CD1c-positive myeloid dendritic cell (primary cell): ENCODE measurements around the gene VSTM1.
"Not testable (repeated sequence)": the region's sequence is repeated elsewhere in the genome, so short reads cannot be mapped to it uniquely, and the experiment has no call there.

Experiments used
- DNase-seq: peaks from one replicate; pipeline ENCODE4 v3.0.0-alpha.2; 2016; ENCODE audit errors: extremely low spot score

Gene VSTM1, protein sequence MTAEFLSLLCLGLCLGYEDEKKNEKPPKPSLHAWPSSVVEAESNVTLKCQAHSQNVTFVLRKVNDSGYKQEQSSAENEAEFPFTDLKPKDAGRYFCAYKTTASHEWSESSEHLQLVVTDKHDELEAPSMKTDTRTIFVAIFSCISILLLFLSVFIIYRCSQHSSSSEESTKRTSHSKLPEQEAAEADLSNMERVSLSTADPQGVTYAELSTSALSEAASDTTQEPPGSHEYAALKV

DNA sequence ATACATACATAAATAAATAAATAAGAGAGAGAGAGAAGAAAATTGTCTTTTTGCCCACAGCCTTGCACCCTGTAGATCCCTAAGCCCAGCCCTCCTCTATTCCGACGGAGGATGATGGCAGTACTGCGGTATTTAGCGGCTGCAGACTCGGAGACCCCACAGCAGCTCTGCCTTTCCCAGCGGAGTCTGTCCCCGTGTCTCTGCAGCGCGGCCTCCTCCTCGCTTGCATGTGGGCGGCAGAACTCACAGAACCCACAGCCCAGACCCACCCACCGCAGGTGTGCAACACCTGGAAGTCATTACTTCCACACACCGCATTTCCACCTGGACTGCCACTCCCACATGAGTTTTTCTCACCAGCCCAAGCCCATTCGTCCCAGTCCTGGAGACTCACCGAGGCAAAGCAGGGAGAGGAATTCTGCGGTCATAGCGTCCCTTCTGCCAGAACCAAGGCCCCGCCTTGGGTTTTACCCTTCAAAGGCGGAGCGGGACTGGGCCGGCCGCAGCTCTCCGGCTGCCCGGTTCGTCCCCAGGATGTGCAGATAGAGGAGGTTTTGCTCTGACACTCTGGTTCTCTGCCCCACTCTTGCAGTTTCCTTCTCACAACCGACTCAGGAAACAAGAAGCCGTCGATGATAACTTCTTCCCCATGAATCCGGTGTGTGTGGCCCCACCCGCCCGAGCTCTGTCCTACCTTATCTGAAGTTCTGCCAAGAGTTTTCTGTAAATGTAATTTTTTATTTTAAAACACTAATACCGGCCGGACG is at the start of gene VSTM1:
TSS of gene VSTM1 (minus strand) at position 548 of the 767 bp plus-strand sequence. CDS start at position 428, 120 bp downstream.
- no peak for DNase-seq

DNA sequence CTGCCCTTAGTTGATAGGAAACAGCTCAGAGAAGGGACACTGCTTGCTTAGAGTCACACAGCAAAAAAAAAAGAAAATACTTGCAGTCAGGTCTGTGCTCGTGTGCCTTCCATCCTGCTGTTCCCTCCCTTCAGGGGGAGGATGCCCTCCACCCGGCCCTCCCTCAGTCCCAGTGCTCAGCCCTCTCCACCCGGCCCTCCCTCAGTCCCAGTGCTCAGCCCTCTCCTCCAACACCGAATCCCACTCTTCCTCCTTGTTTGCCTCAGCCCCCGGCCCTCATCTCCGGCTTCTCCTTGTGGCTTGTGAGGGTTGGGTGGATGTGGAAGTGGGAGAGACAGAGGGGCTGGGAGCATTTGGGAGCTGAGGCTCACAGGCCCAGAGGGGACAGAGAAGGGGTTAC is 46.0 kb upstream of the VSTM1 start:
- DNase-seq, result no peak

DNA sequence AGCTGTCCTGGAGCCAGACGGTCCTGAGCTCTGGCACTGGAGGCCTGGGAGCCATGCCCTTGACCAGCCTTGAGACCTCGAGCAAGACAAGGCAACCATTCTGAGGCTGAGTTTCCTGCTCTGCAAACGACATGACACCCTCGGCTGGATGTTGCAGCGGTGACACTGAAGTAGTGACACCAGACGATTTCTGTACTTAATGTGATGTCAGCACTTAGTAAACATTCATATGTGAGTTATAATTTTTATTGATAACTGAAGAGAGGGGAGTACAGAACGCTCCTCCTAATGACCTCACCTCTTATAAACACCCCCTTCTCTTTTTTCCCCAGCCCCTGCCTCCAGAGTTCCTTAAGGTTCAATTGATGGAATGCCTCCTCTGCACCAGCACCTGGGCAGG is 44.8 kb upstream of the VSTM1 start:
- no peak for DNase-seq

DNA sequence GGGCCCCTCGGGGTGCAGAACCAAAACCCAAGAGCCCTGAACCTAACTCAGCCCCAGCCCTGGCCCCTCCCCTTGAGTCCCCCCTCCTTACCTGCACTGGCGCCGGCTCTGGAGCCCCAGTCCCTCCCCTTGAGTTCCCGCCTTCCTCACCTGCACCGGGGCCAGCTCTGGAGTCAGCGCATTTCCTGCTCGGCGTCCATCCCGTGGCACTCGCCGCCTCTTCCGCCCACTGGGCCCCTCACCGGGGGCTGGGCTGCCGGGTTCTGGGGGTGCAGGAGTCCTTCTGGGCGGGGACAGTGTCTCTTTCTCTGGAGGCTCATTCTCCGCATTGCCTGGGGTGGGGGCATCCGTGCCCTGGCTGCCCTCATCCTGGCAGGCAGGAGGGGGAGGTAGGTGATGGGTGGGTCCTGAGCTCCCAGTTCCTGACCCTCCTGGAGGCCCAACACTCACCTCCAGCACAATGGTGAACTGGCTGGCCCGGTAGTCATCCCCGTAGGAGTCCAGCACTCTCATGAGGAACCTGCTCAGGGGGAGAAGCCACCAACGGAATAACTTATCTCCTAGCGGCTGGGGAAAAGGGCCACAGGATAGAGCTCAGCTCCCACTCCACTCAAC is 44.3 kb upstream of the VSTM1 start:
- no peak for DNase-seq

DNA sequence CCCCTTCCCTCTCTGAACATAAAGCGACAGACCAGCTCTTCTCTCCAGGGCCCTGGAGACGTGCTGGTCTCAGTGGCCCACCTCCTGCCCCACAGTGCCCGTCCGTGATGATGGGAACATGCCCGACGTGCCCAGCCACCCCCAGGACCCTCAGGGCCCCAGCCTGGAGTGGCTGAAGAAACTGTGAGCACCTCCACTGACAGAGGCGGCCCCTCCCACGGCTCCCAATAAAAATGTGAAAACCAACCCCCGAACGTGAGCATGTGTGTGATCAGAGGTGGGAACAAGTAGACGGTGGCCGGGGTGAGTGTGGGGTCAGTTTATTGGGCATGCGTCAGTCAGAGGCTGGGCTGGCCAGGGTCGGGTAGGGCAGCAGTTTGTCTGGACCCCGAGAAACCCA is 43.0 kb upstream of the VSTM1 start:
- no peak for DNase-seq

DNA sequence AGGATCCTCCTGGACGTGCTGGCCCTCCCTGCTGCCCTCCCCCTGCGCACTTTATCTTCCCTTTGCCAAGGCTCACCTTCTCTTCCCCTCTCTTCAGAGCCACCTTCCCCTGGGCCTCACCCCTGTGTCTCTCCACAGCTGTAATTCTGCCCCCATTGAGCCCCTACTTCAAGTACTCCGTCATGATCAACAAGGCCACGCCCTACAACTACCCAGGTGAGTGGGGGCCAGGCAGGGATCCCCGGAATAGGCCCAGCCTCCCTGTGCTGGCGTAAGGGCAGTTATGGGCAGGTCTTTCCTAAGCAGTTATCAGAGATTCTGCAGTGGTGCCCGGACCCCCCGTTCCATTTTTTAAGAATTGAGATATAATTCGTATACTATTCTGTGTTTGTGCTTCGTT is 42.1 kb upstream of the VSTM1 start:
- no peak for DNase-seq

DNA sequence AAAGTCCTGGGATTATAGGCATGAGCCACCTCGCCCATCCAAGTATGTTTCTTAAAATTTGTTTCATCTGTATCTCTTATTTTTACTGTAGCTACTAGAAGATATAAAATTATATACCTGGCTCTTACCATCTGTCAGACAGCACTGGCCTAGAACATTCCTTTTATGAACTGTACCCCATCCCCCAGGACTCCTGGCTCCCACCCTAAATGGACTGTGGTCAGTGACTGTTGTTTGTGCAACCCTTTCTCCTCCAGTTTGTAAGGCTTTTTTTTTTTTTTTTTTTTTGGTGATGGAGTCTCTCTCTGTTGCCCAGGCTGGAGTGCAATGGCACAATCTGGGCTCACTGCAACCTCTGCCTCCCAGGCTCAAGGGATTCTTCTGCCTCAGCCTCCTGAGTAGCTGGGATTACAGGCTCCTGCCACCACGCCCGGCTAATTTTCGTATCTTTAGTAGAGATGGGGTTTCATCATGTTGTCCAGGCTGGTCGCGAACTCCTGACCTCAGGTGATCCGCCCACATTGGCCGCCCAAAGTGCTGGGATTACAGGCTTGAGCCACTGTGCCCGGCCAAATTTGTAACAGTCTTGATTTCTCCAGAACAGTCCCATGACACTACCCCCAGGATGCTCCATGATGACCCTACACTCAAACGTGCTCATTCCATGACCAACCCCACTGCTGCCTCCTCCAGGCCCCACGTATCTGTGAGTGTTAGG is 41.5 kb upstream of the VSTM1 start:
- DNase-seq, result no peak

DNA sequence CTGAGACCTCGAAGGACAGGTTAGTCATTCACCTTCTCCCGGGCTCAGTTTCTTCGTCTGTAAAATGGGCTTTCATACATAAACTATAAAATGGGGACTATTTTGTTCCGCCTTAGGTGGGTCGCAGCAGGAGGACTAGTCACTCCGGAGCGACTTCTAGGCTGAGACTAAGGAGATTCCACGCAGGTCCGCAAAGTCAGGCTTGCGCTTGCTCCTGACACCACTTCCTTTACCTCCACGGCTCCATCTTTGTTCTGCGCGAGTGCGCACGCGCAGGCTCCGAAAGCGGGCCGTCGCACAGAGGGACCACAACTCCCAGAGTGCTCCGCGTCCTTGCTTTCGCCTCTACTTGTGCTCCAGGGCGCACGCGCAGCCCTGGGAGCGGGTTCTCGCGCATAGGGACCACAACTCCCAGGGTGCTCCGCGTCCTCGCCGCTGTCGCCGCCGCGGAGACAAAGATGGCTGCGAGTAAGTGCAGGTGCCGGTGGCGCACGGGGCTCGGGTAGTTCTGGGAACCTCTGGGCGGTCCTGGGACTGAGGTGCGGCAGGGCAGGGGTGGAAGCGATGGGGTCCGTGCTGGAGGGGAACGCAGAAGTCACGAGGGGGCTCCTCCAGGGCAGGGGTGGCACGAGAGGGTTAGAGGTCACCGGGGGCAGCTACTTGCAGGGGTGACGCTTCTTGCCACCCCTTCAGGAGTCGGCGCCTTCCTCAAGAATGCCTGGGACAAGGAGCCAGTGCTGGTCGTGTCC is 38.9 kb upstream of the VSTM1 start, which contains the start of gene NDUFA3:
TSS of gene NDUFA3 (plus strand) at position 435 of the 749 bp plus-strand sequence. CDS start at position 459, 24 bp downstream.
- DNase-seq, result peak; percentile 100

DNA sequence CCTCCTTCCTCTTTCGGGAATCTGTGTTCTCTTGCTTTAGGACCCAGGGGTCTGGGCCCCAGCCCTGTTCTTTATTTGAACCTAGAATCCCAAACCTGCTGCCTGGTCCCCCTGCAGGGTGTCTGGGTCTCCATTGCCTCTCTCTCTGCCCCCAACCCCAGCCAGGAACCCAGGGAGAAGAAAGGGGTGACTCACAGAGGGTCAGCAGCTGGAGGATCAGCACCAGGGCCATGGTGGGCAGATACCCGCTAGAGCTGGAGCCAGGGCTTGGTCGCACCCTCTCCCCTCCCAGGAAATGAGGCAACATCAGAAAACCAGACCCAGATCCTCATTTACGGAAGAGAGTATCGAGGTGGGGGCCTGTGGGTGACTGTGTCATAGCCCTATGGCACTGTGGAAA is 36.9 kb upstream of the VSTM1 start, which contains the start of gene OSCAR:
TSS of gene OSCAR (minus strand) at position 243 of the 400 bp plus-strand sequence. CDS start at position 232, 11 bp downstream.
- peak; percentile 88 for DNase-seq

DNA sequence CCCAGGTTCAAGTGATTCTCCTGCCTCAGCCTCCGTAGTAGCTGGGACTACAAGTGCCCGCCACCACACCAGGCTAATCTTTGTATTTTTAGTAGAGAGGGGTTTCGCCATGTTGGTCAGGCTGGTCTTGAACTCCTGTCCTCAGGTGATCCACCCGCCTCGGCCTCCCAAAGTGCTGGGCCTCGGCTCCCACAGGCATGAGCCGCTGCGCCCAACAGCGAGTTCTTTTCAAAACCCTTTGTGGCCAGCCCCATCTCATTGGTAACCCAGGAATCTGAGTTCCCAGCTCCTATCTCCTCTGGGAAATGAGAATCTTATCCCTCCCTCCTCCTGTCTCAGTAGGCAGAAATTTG is 36.2 kb upstream of the VSTM1 start:
- DNase-seq, result not testable (repeated sequence)

DNA sequence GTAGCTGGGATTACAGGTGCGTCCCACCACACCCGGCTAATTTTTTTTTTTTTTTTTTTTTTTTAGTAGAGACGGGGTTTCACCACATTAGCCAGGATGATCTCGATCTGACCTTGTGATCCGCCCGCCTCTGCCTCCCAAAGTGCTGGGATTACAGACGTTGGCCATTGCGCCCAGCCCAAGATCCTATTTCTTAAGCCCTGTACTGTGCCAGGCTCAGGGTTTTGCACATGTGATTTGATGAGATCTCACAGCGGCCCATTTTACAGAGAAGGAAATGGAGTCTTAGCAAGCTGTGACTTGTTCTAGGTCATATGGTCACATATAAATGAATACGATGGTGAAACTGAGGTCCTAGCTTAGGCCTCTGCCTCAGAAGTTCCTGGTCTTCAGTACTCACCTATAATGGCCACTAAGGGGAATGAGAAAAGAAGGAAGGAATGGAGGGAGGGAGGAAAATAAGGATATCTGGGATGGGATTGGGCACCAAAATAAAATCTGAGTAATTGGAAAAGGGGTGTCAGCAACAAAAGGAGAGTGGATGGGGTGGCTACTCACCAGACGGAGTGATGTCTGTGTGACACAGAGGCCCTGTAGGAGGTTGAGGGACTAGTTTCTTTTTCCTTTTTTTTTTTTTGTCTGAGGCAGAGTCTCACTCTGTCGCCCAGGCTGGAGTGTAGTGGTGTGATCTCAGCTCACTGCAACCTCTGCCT is 35.6 kb upstream of the VSTM1 start:
- peak; percentile 25 for DNase-seq

DNA sequence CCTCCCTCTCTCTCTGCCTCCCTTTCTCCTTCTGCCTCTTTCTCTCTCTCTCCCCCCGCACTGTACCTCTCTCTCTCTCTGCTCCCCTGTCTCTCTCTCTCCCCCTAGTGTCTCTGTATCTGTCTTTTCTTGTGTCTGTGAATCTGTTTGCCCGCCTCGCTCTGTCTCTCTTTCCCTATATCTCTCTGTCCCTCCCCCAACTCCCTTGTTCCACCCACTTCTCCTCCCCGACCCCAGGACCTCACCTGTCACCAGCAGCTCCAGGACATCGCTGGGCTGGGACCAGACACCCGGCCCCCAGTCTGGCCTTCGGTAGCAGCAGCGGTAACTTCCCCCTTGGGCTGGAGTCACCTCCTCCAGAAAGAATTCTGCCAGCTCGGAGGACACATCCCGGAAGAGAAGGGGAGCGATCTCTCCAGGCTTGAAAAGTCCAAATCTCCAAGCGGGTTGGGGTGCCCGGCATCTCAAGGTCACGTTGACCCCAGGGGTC is 33.0 kb upstream of the VSTM1 start:
- DNase-seq, result peak; percentile 55

DNA sequence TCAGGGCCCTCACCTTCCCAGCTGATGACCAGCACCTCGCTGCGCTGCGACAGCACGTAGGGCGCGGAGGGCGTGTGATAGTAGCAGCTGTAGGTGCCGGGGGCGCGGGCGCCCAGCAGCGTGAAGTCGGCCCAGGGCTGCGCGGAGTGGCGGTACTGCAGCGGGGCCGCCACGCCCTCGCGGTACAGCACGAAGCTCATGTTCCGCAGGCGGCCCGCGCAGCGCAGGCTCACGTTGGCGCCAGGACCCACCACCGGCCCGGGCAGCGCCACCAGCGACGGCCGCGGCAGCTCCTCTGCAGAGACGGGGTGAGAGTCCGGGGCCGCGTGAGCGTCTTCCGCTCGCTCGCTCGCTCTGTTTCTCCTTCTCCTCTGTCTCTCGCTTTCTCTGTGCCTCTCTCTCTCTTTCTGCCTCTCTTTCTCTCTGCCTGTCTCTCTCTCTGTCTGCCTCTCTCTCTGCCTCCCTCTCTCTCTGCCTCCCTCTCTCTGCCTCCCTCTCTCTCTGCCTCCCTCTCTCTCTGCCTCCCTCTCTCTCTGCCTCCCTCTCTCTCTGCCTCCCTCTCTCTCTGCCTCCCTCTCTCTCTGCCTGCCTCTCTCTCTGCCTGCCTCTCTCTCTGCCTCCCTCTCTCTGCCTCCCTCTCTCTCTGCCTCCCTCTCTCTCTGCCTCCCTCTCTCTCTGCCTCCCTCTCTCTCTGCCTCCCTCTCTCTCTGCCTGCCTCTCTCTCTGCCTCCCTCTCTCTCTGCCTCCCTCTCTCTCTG is 32.3 kb upstream of the VSTM1 start:
- DNase-seq, result peak; percentile 50

DNA sequence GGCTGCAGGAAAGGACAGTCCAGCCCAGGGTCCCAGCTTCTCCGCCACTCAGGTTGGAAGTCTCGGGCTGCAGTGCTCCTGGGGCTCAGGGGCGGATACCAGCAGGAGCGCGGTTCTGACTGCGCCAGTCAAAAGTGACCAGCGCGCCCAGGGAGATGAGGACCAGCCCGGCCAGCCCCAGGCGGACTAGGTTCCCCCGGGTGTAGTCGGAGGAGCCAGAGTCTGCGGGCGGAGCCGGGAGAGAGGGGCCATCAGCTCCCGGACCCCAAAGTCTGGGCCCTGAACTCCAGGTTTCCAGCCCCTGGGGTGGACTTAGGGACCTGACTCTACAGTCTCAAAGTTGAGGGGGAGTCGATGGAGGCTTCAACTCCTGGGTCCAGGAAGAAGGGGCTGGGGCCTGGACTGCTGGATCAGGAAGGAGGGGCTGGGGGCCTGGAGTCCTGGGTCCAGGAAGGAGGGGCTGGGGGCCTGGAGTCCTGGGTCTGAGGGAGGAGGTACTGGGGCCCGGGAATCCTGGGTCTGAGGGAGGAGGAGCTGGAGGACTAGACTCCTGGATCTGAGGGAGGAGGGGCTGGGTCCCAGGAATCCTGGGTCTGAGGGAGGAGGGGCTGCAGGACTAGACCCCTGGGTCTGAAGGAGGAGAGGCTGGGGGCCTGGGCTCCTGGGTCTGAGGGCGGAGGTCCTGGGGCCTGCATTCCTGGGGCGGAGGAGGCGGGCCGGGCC is 31.6 kb upstream of the VSTM1 start:
- DNase-seq, result no peak

DNA sequence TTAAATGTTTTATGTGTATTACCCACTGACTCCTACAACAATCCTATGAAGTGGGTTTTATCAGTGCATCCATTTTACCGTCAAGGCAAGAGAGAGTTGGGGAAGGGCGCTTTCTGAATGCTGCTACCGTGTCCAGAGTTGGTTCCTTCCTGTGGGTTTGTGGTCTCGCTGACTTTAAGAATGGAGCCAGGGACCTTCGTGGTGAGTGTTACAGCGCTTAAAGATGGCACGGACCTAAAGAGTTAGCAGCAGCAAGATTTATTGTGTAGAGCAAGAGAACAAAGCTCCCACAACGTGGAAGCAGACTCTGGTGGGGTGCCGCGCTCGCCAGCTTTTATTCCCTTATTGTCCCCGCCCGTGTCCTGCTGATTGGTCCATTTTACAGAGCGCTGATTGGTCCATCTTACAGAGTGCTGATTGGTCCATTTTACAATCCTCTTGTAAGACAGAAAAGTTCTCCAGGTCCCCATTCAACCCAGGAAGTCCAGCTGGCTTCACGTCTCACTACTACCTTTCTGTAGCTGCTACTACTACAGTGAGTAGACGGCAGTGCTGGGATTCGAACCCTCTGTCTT is 30.8 kb upstream of the VSTM1 start:
- no peak for DNase-seq

DNA sequence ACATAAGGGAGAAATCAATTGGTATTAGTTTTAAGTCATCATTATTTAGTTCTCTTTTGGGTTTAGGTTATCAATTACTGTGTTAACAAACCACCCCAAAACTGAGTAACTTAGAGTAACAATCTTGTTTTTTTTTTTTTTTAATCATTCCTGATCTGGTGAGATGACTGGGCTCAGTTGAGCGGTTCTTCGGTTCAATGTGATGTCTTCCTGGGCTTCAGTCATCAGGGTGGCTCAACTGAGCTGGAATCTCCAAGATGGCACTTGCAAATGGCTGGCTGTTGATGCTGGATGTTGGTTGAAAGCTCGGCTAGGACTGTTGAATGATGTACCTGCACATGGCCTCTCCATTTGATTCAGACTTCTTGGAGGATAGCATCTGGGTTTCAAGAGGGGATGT is 20.7 kb upstream of the VSTM1 start:
- no peak for DNase-seq

DNA sequence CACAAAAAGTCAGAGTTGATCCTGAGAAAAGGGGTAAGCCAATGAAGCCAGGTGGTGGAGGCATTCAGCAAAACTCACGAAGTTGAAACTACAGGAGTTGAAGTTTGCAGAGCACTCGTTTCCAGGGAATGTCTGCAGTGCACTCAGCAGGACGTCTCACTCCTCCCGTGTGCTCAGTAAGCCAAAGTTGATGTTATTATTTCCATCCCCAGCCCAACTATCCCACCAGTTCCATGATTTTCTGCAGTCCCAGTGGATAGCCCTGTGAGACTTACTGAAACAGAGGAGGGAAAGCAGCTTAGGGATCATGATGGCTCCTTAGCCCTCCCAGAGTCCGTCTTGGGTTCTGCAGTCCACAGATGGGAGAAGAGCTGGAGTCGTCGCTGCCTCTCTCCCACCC is 17.3 kb upstream of the VSTM1 start, which contains the start of gene TARM1:
TSS of gene TARM1 (minus strand) at position 334 of the 400 bp plus-strand sequence. CDS start at position 309, 25 bp downstream.
- DNase-seq, result no peak

DNA sequence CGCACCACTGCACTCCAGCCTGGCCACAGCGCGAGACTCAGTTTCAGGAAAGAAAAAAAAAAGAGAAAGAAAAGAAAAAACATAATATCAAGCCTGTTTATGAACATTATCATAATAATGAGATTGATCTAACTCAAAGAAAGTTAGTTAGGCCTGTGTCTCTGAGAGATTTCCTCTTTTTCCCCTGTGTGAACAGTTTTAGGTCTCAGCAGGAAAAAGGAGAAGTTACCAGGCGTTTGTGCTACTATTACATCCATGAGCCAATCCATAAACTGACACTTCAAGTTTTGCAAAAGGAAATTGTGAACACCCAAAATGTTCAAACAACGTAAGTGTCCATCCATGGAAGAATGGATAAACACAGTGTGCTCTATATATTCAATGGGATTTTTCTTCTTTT is 13.6 kb upstream of the VSTM1 start:
- DNase-seq, result peak; percentile 72

DNA sequence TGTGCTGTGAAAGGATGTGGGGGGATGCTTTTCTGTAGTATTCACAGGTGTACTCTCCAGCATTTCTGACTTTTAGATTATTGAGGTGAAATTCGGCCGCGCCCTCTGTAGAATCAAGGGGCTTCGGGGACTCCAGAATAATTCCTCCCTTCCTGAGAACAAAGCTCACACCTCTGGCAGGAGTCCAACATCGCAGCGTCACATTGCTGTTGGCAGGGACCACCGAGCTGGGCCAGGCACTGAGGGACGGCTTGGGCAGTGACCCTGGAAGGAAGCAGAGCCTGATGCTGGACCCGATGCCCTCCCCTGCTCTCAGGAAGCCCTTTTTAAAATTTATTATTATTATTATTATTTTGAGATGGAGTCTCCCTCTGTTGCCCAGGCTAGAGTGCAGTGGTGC is 11.2 kb upstream of the VSTM1 start:
- no peak for DNase-seq
